Choroid plexus epithelial cell (primary cell): Measurements from ENCODE around the gene TCEA2.

Experiments
- DNase-seq: peaks from one replicate; pipeline ENCODE4 v3.0.0-alpha.2; 2010; ENCODE audit warnings: low read depth
- H3K4me3 ChIP-seq: 2 replicates; pipeline ENCODE4 v1.5.1; 2011; ENCODE audit warnings: low read depth, mild to moderate bottlenecking, control low read depth, low read length, moderate library complexity
- CTCF ChIP-seq: conservative IDR thresholded peaks from 2 replicates; pipeline ENCODE4 v1.5.1; 2011; ENCODE audit warnings: low read depth, mild to moderate bottlenecking, control low read depth, inconsistent platforms, low read length, moderate library complexity

The TCEA2 gene

DNA sequence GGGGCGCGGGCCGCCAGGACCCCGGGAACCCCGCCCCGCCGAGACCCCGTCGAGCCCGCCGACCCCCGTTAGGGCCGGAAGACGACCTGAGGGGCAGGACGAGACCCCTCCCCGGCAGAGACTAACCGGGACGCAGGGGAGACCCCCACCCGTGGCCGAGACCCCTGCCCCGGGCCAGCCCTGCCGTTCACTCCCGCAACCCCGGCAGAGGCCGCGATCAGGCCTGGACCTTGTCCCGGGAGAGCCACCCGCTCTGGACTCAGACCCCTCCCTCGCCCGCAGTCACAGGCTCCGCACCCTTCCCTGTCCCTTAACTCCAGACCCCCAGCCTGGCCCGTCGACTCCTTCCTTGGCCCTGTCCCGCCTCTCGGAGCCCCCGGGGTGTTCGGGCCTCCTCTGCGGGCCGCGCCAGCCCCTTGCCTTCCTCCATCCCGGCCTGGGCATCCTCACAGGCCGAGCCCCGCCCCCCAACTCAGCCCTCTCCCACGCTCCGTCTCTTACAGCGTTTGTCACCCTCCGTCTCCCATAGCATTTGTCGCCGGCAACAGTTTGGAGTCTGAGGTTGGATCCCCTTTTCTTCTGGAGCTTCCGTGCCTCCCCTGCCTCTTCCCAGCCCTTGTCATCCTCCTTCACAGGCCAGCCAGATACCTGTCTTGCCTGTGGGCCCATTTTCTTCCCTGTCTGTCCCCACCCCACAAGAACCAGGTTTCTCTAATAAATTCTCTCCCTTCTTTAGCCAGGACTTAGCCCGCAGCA, 569 bp downstream of the TCEA2 start:
- DNase-seq, result no peak
- no peak for TF ChIP-seq CTCF
- H3K4me3 ChIP-seq, result peak overlapping the region; percentile 79

GRCh38 chr20:64064145-64064698, 1.2 kb downstream of the TCEA2 start:
- peak overlapping the region; percentile 79 for H3K4me3 ChIP-seq
- no peak for TF ChIP-seq CTCF
- no peak for DNase-seq

GRCh38 chr20:64065062-64065973, 2.3 kb downstream of the TCEA2 start:
- no peak for DNase-seq
- no peak overlapping the region for H3K4me3 ChIP-seq
- TF ChIP-seq CTCF, result no peak

- DNase-seq, result peak; percentile 89
- no peak for TF ChIP-seq CTCF
- H3K4me3 ChIP-seq, result no peak overlapping the region
Measured at GRCh38 chr20:64065974-64066343, 3.0 kb downstream of the TCEA2 start.

GRCh38 chr20:64067005-64067632, 4.1 kb downstream of the TCEA2 start:
- no peak for TF ChIP-seq CTCF
- H3K4me3 ChIP-seq, result no peak overlapping the region
- no peak for DNase-seq

DNA sequence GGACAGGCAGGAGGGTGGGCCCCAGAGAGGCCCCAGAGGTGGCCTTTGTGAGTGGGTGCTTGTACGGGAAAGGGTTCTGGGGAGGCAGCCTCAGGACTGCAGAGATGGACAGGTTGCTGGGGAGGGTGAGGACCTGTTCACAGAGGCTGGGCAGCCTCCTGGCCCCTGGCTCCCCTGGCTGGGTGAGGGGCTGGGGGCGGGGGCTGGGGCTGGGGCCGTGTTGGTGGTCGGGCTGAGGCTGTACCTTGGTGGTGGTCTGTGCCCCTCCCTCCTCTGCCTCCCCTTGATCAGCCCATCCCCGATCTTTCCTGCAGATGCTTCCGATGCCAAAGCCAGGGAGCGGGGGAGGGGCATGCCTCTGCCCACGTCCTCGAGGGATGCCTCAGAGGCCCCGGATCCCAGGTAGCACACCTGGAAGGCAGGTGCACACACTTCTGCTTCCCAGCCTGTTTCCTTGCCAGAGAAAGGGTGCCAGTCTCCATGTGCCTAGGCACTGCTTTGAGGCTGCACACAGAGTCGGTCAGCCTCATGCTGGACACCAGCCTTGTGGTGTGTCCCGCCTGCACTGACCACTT, 4.8 kb downstream of the TCEA2 start:
- no peak overlapping the region for H3K4me3 ChIP-seq
- no peak for DNase-seq
- no peak for TF ChIP-seq CTCF
